Neuronal stem cell (in vitro differentiated cells): ENCODE results near the gene CCDC183.
A peak's percentile ranks its signal among the peaks of the same experiment; 100 is the strongest.

Source experiments
- DNase-seq: peaks from one replicate; pipeline ENCODE4 v3.0.0-alpha.2; 2013; ENCODE audit warnings: low spot score
- H2AFZ ChIP-seq: one replicate; pipeline ENCODE4 v1.6.1; 2013; ENCODE audit warnings: mild to moderate bottlenecking, low read length, inconsistent platforms
- H2AK5ac ChIP-seq: 2 replicates; pipeline ENCODE4 v1.6.1; 2013; ENCODE audit warnings: low read depth, mild to moderate bottlenecking, inconsistent platforms, low read length, moderate library complexity, mixed read lengths
- H2BK120ac ChIP-seq: 2 replicates; pipeline ENCODE4 v1.6.1; 2013; ENCODE audit warnings: low read depth, mild to moderate bottlenecking, inconsistent platforms, low read length, moderate library complexity, mixed read lengths
- H2BK12ac ChIP-seq: one replicate; pipeline ENCODE4 v1.6.1; 2013; ENCODE audit warnings: low read length, inconsistent platforms
- H2BK15ac ChIP-seq: 2 replicates; pipeline ENCODE4 v1.6.1; 2013; ENCODE audit warnings: mild to moderate bottlenecking, low read length, inconsistent platforms, mixed read lengths
- H2BK5ac ChIP-seq: one replicate; pipeline ENCODE4 v1.6.1; 2013; ENCODE audit warnings: inconsistent platforms, mild to moderate bottlenecking, low read length, moderate library complexity
- H3K14ac ChIP-seq: one replicate; pipeline ENCODE4 v1.6.1; 2013; ENCODE audit warnings: low read length, inconsistent platforms
- H3K18ac ChIP-seq: 2 replicates; pipeline ENCODE4 v1.6.1; 2013; ENCODE audit warnings: low read length, inconsistent platforms
- H3K23ac ChIP-seq: 2 replicates; pipeline ENCODE4 v1.6.1; 2013; ENCODE audit warnings: low read depth, mild to moderate bottlenecking, mixed read lengths, low read length, inconsistent platforms; ENCODE audit not compliant: poor library complexity
- H3K27ac ChIP-seq: replicated peaks from 3 replicates; pipeline ENCODE4 v1.5.1; 2013; ENCODE audit warnings: low read length, inconsistent platforms
- H3K27me3 ChIP-seq, 3 experiments: 2 replicates each; pipeline ENCODE4 v1.6.1; 2013; ENCODE audit warnings: low read length in 3 of 3, mild to moderate bottlenecking in 2 of 3, inconsistent platforms in 1 of 3, low read depth in 1 of 3, mixed read lengths in 1 of 3, moderate library complexity in 1 of 3; ENCODE audit not compliant: control insufficient read depth in 3 of 3, insufficient read depth in 3 of 3
- H3K36me3 ChIP-seq, 2 donors: replicated peaks in 1 of 2; 2 replicates each; pipeline ENCODE4 v1.6.1; 2013; ENCODE audit warnings: low read length in 2 of 2; ENCODE audit not compliant: control insufficient read depth in 2 of 2, insufficient read depth in 2 of 2
- H3K4ac ChIP-seq: 2 replicates; pipeline ENCODE4 v1.6.1; 2013; ENCODE audit warnings: inconsistent platforms, mild to moderate bottlenecking, low read length, moderate library complexity
- H3K4me1 ChIP-seq, 2 donors: 1 replicate in 1 of 2; 2 replicates in 1 of 2; pipeline ENCODE4 v1.6.1; 2013; ENCODE audit warnings: low read length in 2 of 2, low read depth in 1 of 2; ENCODE audit not compliant: control insufficient read depth in 2 of 2, insufficient read depth in 1 of 2
- H3K4me2 ChIP-seq: one replicate; pipeline ENCODE4 v1.6.1; 2013; ENCODE audit warnings: mild to moderate bottlenecking, low read length, inconsistent platforms; ENCODE audit not compliant: insufficient read depth, poor library complexity, severe bottlenecking
- H3K4me3 ChIP-seq, 2 donors: 2 replicates each; pipeline ENCODE4 v1.5.1; 2013; ENCODE audit warnings: low read length in 2 of 2, mild to moderate bottlenecking in 2 of 2, inconsistent platforms in 1 of 2, moderate library complexity in 1 of 2
- H3K79me1 ChIP-seq: one replicate; pipeline ENCODE4 v1.6.1; 2013; ENCODE audit warnings: low read depth, mild to moderate bottlenecking, inconsistent platforms, low read length, moderate library complexity
- H3K9ac ChIP-seq: one replicate; pipeline ENCODE4 v1.6.1; 2013; ENCODE audit warnings: mild to moderate bottlenecking, low read depth, low read length, inconsistent platforms; ENCODE audit not compliant: poor library complexity
- H3K9me3 ChIP-seq, 2 donors: replicated peaks in 1 of 2; 2 replicates each; pipeline versions ENCODE3 to v1.6.1; 2013; ENCODE audit warnings: low read length in 2 of 2, mild to moderate bottlenecking in 2 of 2, inconsistent platforms in 1 of 2, low read depth in 1 of 2, mixed read lengths in 1 of 2, moderate library complexity in 1 of 2; ENCODE audit not compliant: control insufficient read depth in 2 of 2, insufficient read depth in 1 of 2
- H4K8ac ChIP-seq: one replicate; pipeline ENCODE4 v1.6.1; 2013; ENCODE audit warnings: low read depth, mild to moderate bottlenecking, inconsistent platforms, low read length, moderate library complexity
- H4K91ac ChIP-seq: one replicate; pipeline ENCODE4 v1.6.1; 2013; ENCODE audit warnings: low read length, low read depth, mild to moderate bottlenecking, inconsistent platforms; ENCODE audit not compliant: poor library complexity
- WGBS, 2 donors: extraction: QIAGEN DNeasy Blood & Tissue Kit; methylation state at CpG; one replicate each; pipeline ENCODE4 v1.1.7; 2013; ENCODE audit warnings: missing lambda C conversion rate in 2 of 2, mixed read lengths in 1 of 2; ENCODE audit not compliant: insufficient read length in 2 of 2, insufficient replicate concordance in 1 of 2; ENCODE audit errors: extremely low coverage in 2 of 2; 5-methylcytosine and 5-hydroxymethylcytosine counted together

CCDC183 gene

GRCh38 chr9:136757751-136758140 is 38.4 kb upstream of the CCDC183 start:
- Histone ChIP-seq H3K9me3 (peaks cover 0 to 2% of the 10 kb centered on the region in 2 donors), H2AFZ (no peak overlapping the region), H3K27ac (no peak overlapping the region), H2BK120ac (no peak overlapping the region), H2AK5ac (peak overlapping the region; percentile 96), H2BK5ac (no peak overlapping the region), H3K9ac (no peak overlapping the region), H3K36me3 (no peaks in the 10 kb centered on the region), H3K18ac (no peak overlapping the region), H2BK15ac (peak overlapping the region; percentile 77), H3K4ac (no peak overlapping the region), H3K27me3 (peaks cover 0 to 2% (median 0%) of the 10 kb centered on the region in 3 experiments), H3K4me3 (no peak overlapping the region), H4K91ac (no peak overlapping the region), H3K4me1 (peaks cover 5 to 9% of the 10 kb centered on the region in 2 donors), H3K4me2 (no peak overlapping the region), H3K23ac (peak overlapping the region; percentile 85), H3K79me1 (no peaks in the 10 kb centered on the region), H4K8ac (no peak overlapping the region), H2BK12ac (peak overlapping the region; percentile 90), H3K14ac (no peak overlapping the region)
- no CpG with 5 or more reads among the region's 20 CpGs for WGBS, 2 donors
- DNase-seq: no peak

DNA sequence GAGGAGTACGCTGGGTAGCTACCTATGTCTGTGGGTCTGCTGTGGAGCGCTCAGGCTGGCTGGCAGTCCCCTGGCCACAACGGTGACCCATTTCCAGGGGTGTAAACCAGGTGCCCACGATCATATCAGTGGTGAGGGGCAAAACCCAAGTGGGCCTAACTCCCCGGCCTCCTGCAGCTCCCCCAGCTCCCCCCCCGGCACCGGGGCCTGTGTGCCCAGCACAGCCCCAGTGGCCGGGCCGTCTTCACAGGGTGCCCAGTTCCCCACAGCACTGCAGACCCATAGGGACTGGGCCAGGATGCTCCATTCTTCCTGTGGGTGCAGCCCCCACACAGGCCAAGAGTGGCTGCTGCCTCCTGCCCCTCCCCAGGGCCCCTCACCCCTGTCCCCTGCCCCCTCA is 37.1 kb upstream of the CCDC183 start:
- Histone ChIP-seq H2AFZ (no peak overlapping the region), H3K18ac (peak overlapping the region; percentile 13), H3K27me3 (peaks cover 0 to 2% (median 0%) of the 10 kb centered on the region in 3 experiments), H3K36me3 (no peaks in the 10 kb centered on the region), H3K4me3 (no peak overlapping the region), H3K9me3 (peaks cover 0 to 2% of the 10 kb centered on the region in 2 donors), H3K4me2 (no peak overlapping the region), H2BK12ac (peak overlapping the region; percentile 24), H2BK15ac (peak overlapping the region; percentile 76), H3K4me1 (peaks cover 11% of the 10 kb centered on the region in 2 donors), H4K8ac (no peak overlapping the region), H3K27ac (no peak overlapping the region), H3K79me1 (no peaks in the 10 kb centered on the region), H4K91ac (no peak overlapping the region), H3K9ac (no peak overlapping the region), H2AK5ac (peak overlapping the region; percentile 92), H3K4ac (no peak overlapping the region), H3K23ac (no peak overlapping the region), H3K14ac (no peak overlapping the region), H2BK5ac (no peak overlapping the region), H2BK120ac (no peak overlapping the region)
- DNase-seq: no peak
- no CpG with 5 or more reads among the region's 9 CpGs for WGBS, 2 donors

GRCh38 chr9:136759436-136760325 is 36.5 kb upstream of the CCDC183 start:
- H3K27ac ChIP-seq: no peak overlapping the region
- peaks cover 11% of the 10 kb centered on the region in 2 donors for H3K4me1 ChIP-seq
- H2AK5ac ChIP-seq: peak overlapping the region; percentile 92
- H2BK12ac ChIP-seq: peak overlapping the region; percentile 84
- peak overlapping the region; percentile 80 for H3K18ac ChIP-seq
- H4K8ac ChIP-seq: peak overlapping the region; percentile 92
- no peak overlapping the region for H2BK120ac ChIP-seq
- no peak overlapping the region for H3K4me2 ChIP-seq
- no peaks in the 10 kb centered on the region for H3K36me3 ChIP-seq
- WGBS, 2 donors: no CpG with 5 or more reads among the region's 27 CpGs
- H3K9me3 ChIP-seq: peaks cover 0 to 2% of the 10 kb centered on the region in 2 donors
- peak overlapping the region; percentile 92 for H2AFZ ChIP-seq
- no peak overlapping the region for H3K4ac ChIP-seq
- H3K27me3 ChIP-seq: no peaks in the 10 kb centered on the region
- H2BK5ac ChIP-seq: peak overlapping the region; percentile 90
- H3K14ac ChIP-seq: peak overlapping the region; percentile 82
- peak overlapping the region; percentile 76 for H2BK15ac ChIP-seq
- H3K4me3 ChIP-seq: no peak overlapping the region
- H3K79me1 ChIP-seq: no peaks in the 10 kb centered on the region
- H3K9ac ChIP-seq: peak overlapping the region; percentile 44
- H4K91ac ChIP-seq: no peak overlapping the region
- peak overlapping the region; percentile 43 for H3K23ac ChIP-seq
- DNase-seq: no peak

- Histone ChIP-seq H4K91ac (no peak overlapping the region), H3K9me3 (peaks cover 0 to 2% of the 10 kb centered on the region in 2 donors), H3K36me3 (no peaks in the 10 kb centered on the region), H3K23ac (no peak overlapping the region), H3K27ac (no peak overlapping the region), H3K14ac (no peak overlapping the region), H3K4me1 (peaks cover 11% of the 10 kb centered on the region in 2 donors), H2BK12ac (no peak overlapping the region), H3K27me3 (peaks cover 0 to 3% (median 0%) of the 10 kb centered on the region in 3 experiments), H2BK120ac (no peak overlapping the region), H3K79me1 (no peaks in the 10 kb centered on the region), H2BK15ac (peak overlapping the region; percentile 76), H2BK5ac (no peak overlapping the region), H3K18ac (peak overlapping the region; percentile 6), H3K9ac (peak overlapping the region; percentile 38), H3K4me2 (no peak overlapping the region), H2AFZ (peak overlapping the region; percentile 92), H2AK5ac (peak overlapping the region; percentile 7), H3K4ac (no peak overlapping the region), H4K8ac (no peak overlapping the region), H3K4me3 (no peak overlapping the region)
- no CpG with 5 or more reads among the region's 25 CpGs for WGBS, 2 donors
- no peak for DNase-seq
Observed at GRCh38 chr9:136760424-136760823, 35.7 kb upstream of the CCDC183 start.
